Natural killer cell (primary cell): ENCODE data around the gene NTN4. TPM values are rescaled to one million over a fixed set of nuclear protein-coding genes. Genes with fewer than 3 reads are reported as not detected.

Source experiments
- ATAC-seq, 3 donors: fragments of 150-1000 bp in 2 of 3; fragments of 200-7000 bp in 1 of 3; cut with Tn5 transposase; 1 replicate in 1 of 3; 2 replicates in 2 of 3; pipeline ENCODE4 v1.10.0; 2021; ENCODE audit warnings: mild to moderate bottlenecking in 2 of 3, moderate library complexity in 2 of 3
- DNase-seq, 2 donors: peaks; one replicate each; pipeline versions ENCODE4 v3.0.0 to v3.0.0-alpha.2; 2013 to 2021; ENCODE audit warnings: mixed read lengths in 1 of 2
- H3K27ac ChIP-seq: one replicate; pipeline ENCODE4 v1.5.1; 2013; ENCODE audit warnings: mild to moderate bottlenecking, low read length
- H3K27me3 ChIP-seq: one replicate; pipeline ENCODE4 v1.6.1; 2013; ENCODE audit warnings: low read length; ENCODE audit not compliant: control insufficient read depth, insufficient read depth
- H3K36me3 ChIP-seq: one replicate; pipeline ENCODE4 v1.6.1; 2013; ENCODE audit warnings: low read length; ENCODE audit not compliant: control insufficient read depth, insufficient read depth
- H3K4me1 ChIP-seq: one replicate; pipeline ENCODE4 v1.6.1; 2013; ENCODE audit warnings: low read length; ENCODE audit not compliant: control insufficient read depth, insufficient read depth
- H3K4me3 ChIP-seq: one replicate; pipeline ENCODE4 v1.5.1; 2013; ENCODE audit warnings: low read length
- H3K9me3 ChIP-seq: one replicate; pipeline ENCODE4 v1.6.1; 2013; ENCODE audit warnings: low read length; ENCODE audit not compliant: control insufficient read depth, insufficient read depth
- H3K27ac Mint-ChIP-seq, 2 donors: one replicate each; pipeline ENCODE4 v1.8.0; 2022; ENCODE audit warnings: mild to moderate bottlenecking in 2 of 2, mixed read lengths in 2 of 2, moderate library complexity in 1 of 2
- H3K27me3 Mint-ChIP-seq, 2 donors: one replicate each; pipeline ENCODE4 v1.8.0; 2022; ENCODE audit warnings: low read depth in 2 of 2, mixed read lengths in 2 of 2
- H3K36me3 Mint-ChIP-seq: one replicate; pipeline ENCODE4 v1.8.0; 2022; ENCODE audit warnings: mixed read lengths
- H3K4me1 Mint-ChIP-seq, 2 donors: one replicate each; pipeline ENCODE4 v1.8.0; 2022; ENCODE audit warnings: mixed read lengths in 2 of 2
- H3K4me3 Mint-ChIP-seq: one replicate; pipeline ENCODE4 v1.8.0; 2022; ENCODE audit warnings: mild to moderate bottlenecking, moderate library complexity, mixed read lengths
- H3K9me3 Mint-ChIP-seq, 2 donors: one replicate each; pipeline ENCODE4 v1.8.0; 2022; ENCODE audit warnings: mixed read lengths in 2 of 2
- WGBS: methylation state at CpG from one replicate; pipeline ENCODE4 v1.1.7; 2013; ENCODE audit warnings: missing lambda C conversion rate; ENCODE audit not compliant: insufficient coverage; 5-methylcytosine and 5-hydroxymethylcytosine counted together
- intact Hi-C: fragments of 100-400 bp; cut with micrococcal nuclease; formaldehyde crosslinking; loops from one replicate; pipeline ENCODE4 v1.14.2; 2022
- total RNA-seq, 4 donors: library from RNA; stranded (reverse); fragments of 120-200 nt in 1 of 4; gene quantifications; one replicate each; pipeline versions ENCODE4 v1.2.3 to v1.2.4, GENCODE V29; 2013 to 2022
- TF ChIP-seq, protein P1 (sequence below): fragments of 200-600 bp; IDR thresholded peaks from one replicate; pipeline ENCODE4 v1.8.0; 2022; ENCODE audit warnings: antibody characterized with exemption

Gene NTN4
- total RNA-seq, 3 donors from 2014 or later (not counting 1 experiment from before 2014, with no cell fraction given), result 0.18 TPM; not detected in 2

DNA sequence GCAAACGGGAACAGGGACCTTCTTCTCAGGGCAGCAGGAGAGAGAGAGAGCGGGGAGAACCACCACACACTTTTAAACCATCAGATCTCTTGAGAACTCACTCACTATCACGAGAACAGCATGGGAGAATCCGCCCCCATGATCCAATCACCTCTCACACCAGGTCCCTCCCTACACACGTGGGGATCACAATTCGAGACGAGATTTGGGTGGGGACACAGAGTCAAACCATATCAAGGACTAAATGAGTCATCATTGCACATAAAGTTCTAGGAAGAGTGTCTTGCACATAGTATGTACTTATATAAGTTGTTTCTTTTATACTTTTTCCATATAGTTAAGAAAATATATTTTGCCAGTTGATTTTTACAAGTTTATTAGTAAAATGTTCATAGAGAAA, 17.6 kb upstream of the NTN4 start:
- Mint-ChIP-seq H3K4me1 (peaks cover 0 to 10% of the 10 kb centered on the region in 2 donors), H3K36me3 (no peaks in the 10 kb centered on the region), H3K4me3 (no peak overlapping the region), H3K27ac (no peak overlapping the region), H3K27me3 (peaks cover 20 to 59% of the 10 kb centered on the region in 2 donors), H3K9me3 (no peaks in the 10 kb centered on the region)
- intact Hi-C loops, result no loop called here
- Histone ChIP-seq H3K36me3 (no peaks in the 10 kb centered on the region), H3K4me3 (no peak overlapping the region), H3K27ac (no peak overlapping the region), H3K27me3 (peaks cover 4% of the 10 kb centered on the region), H3K4me1 (no peaks in the 10 kb centered on the region), H3K9me3 (no peaks in the 10 kb centered on the region)
- TF ChIP-seq, protein P1, sequence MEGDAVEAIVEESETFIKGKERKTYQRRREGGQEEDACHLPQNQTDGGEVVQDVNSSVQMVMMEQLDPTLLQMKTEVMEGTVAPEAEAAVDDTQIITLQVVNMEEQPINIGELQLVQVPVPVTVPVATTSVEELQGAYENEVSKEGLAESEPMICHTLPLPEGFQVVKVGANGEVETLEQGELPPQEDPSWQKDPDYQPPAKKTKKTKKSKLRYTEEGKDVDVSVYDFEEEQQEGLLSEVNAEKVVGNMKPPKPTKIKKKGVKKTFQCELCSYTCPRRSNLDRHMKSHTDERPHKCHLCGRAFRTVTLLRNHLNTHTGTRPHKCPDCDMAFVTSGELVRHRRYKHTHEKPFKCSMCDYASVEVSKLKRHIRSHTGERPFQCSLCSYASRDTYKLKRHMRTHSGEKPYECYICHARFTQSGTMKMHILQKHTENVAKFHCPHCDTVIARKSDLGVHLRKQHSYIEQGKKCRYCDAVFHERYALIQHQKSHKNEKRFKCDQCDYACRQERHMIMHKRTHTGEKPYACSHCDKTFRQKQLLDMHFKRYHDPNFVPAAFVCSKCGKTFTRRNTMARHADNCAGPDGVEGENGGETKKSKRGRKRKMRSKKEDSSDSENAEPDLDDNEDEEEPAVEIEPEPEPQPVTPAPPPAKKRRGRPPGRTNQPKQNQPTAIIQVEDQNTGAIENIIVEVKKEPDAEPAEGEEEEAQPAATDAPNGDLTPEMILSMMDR, result no peak
- no peak for ATAC-seq
- 89% methylated on average over 4 of the region's 7 CpGs for WGBS
- no peak for DNase-seq

DNA sequence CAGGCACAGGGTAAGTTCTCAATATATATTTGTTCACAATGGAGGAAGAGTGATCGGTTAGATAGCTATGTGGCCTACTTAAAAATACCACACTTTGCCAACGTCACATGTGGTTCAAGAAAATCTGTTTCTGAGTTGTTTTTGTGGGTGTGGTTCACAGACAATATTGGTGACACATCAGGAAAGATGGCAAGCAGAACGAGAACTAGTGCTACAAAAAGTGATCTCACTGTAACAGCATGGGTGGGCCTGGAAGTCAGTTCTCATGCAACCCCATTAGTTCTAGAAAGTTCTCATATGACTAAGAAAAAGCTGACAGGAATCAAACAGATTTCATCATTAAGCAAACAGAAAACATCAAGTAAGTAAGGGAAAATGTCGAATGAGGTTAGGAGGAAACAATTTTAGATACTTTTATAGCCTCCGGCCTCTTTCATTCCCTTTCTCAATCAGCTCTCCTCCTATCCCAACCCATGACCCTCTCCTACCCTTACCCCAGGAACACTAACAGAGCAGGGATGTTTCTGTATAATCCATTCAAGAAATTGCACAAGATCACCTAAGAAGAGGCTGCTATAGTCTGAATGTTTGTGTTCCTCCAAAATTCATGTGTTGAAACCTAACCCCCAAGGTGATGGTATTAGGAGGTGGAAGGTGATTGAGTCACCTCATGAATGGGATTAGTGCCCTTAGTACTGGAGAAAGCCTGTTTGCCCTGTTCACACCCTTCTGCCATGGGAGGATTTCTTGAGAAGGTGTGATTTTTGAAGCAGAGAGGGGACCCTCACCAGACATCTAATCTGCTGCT, 15.5 kb upstream of the NTN4 start:
- H3K27ac Mint-ChIP-seq, result no peak overlapping the region
- ATAC-seq, result peak; percentile 37 to 58 (median 54)
- H3K27me3 Mint-ChIP-seq, result peaks cover 20 to 61% of the 10 kb centered on the region in 2 donors

DNA sequence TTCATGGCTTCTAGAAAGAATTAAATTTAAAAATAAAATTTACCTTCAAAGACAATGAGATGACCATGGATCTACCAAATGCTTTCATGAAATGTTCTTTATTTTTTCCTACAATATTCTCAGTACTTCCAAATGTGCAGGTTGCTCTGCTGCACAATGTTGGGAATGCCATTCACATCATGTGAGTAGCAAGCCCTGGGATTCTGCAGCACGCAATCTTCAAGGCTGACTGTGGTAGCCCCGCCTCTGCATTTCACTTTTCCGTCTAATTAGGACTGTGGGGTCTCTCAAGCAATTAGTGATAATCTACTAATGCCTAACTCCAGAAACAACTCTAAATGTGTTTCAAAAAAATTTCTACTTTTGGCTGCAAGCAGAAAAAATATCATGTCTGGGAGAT, 13.7 kb upstream of the NTN4 start:
- Mint-ChIP-seq H3K4me3 (no peak overlapping the region), H3K36me3 (no peaks in the 10 kb centered on the region), H3K27me3 (peaks cover 17 to 46% of the 10 kb centered on the region in 2 donors), H3K4me1 (peaks cover 0 to 10% of the 10 kb centered on the region in 2 donors), H3K27ac (no peak overlapping the region), H3K9me3 (no peaks in the 10 kb centered on the region)
- DNase-seq (no peak), ATAC-seq (no peak)
- H3K4me3 ChIP-seq, result no peak overlapping the region
- H3K9me3 ChIP-seq, result no peaks in the 10 kb centered on the region
- H3K36me3 ChIP-seq, result no peaks in the 10 kb centered on the region
- H3K27me3 ChIP-seq, result peaks cover 9% of the 10 kb centered on the region
- TF ChIP-seq, protein P1, result no peak
- H3K27ac ChIP-seq, result no peak overlapping the region
- no peaks in the 10 kb centered on the region for H3K4me1 ChIP-seq
- intact Hi-C loops, result no loop called here
- 78% methylated on average over 3 of the region's 3 CpGs for WGBS

More for the DNA sequence above, 15.5 kb upstream of the NTN4 start:
- Mint-ChIP-seq H3K4me3 (no peak overlapping the region), H3K9me3 (no peaks in the 10 kb centered on the region), H3K36me3 (no peaks in the 10 kb centered on the region), H3K4me1 (peaks cover 0 to 10% of the 10 kb centered on the region in 2 donors)
- 73% methylated on average over 2 of the region's 5 CpGs for WGBS
- Histone ChIP-seq H3K36me3 (no peaks in the 10 kb centered on the region), H3K27ac (peak overlapping the region; percentile 47), H3K9me3 (no peaks in the 10 kb centered on the region), H3K4me1 (no peaks in the 10 kb centered on the region), H3K4me3 (no peak overlapping the region), H3K27me3 (peaks cover 9% of the 10 kb centered on the region)
- peak in 1 of 2 donors; percentile 64 for DNase-seq
- intact Hi-C loops, result no loop called here
- TF ChIP-seq, protein P1, result no peak
